ENCODE results near the gene ANKRD13A. TPM values are rescaled to one million over a fixed set of nuclear protein-coding genes. Genes with fewer than 3 reads are reported as not detected.

The ANKRD13A gene
- total and polyA plus RNA-seq, 8 donors, result 13.0 to 150 (median 34.4) TPM

DNA sequence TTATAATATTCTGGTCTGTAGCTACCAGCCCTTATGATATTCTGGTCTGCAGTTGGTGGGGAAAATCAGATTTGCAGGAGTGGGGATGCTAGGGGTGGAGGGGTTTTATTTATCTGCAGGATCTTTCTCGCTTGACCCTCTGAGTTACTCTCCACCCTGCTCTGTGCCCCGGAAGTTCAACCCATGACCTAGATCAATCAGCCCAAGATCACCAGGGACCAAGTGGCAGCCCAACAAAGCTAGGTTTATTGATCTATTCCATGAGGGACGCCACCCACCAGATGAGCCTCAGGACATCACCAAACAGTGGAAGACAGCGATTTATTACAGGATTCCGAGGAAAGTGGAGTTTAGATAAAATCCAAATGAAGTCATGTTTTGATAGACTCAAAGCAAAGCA is 74.9 kb downstream of the ANKRD13A start:
- 72 to 85% (median 79%) methylated on average over 5 of the region's 5 CpGs for WGBS, 5 donors
- DNase-seq, result no peak
- no peaks in the 10 kb centered on the region for H3K9me3 ChIP-seq
- no peak overlapping the region for H3K4me3 ChIP-seq
- no peaks in the 10 kb centered on the region for H3K27me3 ChIP-seq
- H3K4me1 ChIP-seq, result peaks cover 4 to 9% (median 7%) of the 10 kb centered on the region in 4 donors
- peak overlapping the region in 1 of 5 donors; percentile 7 for H3K27ac ChIP-seq
- TF ChIP-seq EP300 (IDR thresholded peaks at IDR 0.05), result no peak
- H3K36me3 ChIP-seq, result no peaks in the 10 kb centered on the region
- intact Hi-C loops (cut with DNase I; ENCODE audit: low total_unique reads), result no loop called here

- DNase-seq, result no peak
- intact Hi-C loops (cut with DNase I; ENCODE audit: low total_unique reads), result no loop called here
- Histone ChIP-seq H3K36me3 (no peaks in the 10 kb centered on the region), H3K27ac (no peak overlapping the region), H3K4me3 (no peak overlapping the region), H3K27me3 (no peaks in the 10 kb centered on the region), H3K4me1 (peaks cover 4 to 9% (median 7%) of the 10 kb centered on the region in 4 donors), H3K9me3 (no peaks in the 10 kb centered on the region)
- 85 to 100% (median 97%) methylated on average over 1 of the region's 1 CpG for WGBS, 5 donors
- TF ChIP-seq POLR2A (IDR thresholded peaks at IDR 0.05), result no peak
- TF ChIP-seq CTCF (IDR thresholded peaks at IDR 0.05), result no peak
- TF ChIP-seq POLR2AphosphoS5 (IDR thresholded peaks at IDR 0.05), result no peak
- no peak for TF ChIP-seq EP300 (IDR thresholded peaks at IDR 0.05)
Observed at GRCh38 chr12:110075880-110076279, 76.7 kb downstream of the ANKRD13A start.

- Histone ChIP-seq H3K4me3 (no peak overlapping the region), H3K27ac (no peak overlapping the region), H3K27me3 (no peaks in the 10 kb centered on the region), H3K9me3 (no peaks in the 10 kb centered on the region), H3K36me3 (no peaks in the 10 kb centered on the region), H3K4me1 (peaks cover 4 to 9% (median 6%) of the 10 kb centered on the region in 4 donors)
- no peak for TF ChIP-seq POLR2A (IDR thresholded peaks at IDR 0.05)
- TF ChIP-seq POLR2AphosphoS5 (IDR thresholded peaks at IDR 0.05), result no peak
- no peak for TF ChIP-seq EP300 (IDR thresholded peaks at IDR 0.05)
- no peak for TF ChIP-seq CTCF (IDR thresholded peaks at IDR 0.05)
- intact Hi-C loops (cut with DNase I; ENCODE audit: low total_unique reads), result no loop called here
- DNase-seq, result no peak
- WGBS, 5 donors, result 80 to 87% (median 82%) methylated on average over 4 of the region's 4 CpGs
Observed at GRCh38 chr12:110077800-110078199, 78.6 kb downstream of the ANKRD13A start.

- WGBS, 5 donors, result 66 to 72% (median 69%) methylated on average over 24 of the region's 24 CpGs
Observed at GRCh38 chr12:110079477-110080400, 80.5 kb downstream of the ANKRD13A start.

More at GRCh38 chr12:110079477-110080400, 80.5 kb downstream of the ANKRD13A start:
- peak; percentile 44 to 66 for DNase-seq
- Histone ChIP-seq H3K4me1 (no peaks in the 10 kb centered on the region), H3K9me3 (no peaks in the 10 kb centered on the region), H3K36me3 (no peaks in the 10 kb centered on the region), H3K27me3 (no peaks in the 10 kb centered on the region), H3K4me3 (peak overlapping the region in 2 of 4 donors; percentile 7 to 22), H3K27ac (peak overlapping the region in 4 of 5 donors; percentile 1 to 60 (median 50))
- no peak for TF ChIP-seq POLR2AphosphoS5 (IDR thresholded peaks at IDR 0.05)
- no peak for TF ChIP-seq EP300 (IDR thresholded peaks at IDR 0.05)
- TF ChIP-seq POLR2A (IDR thresholded peaks at IDR 0.05), result no peak
- TF ChIP-seq CTCF (IDR thresholded peaks at IDR 0.05), result no peak
- intact Hi-C loops (cut with DNase I; ENCODE audit: low total_unique reads), result no loop called here

All from stomach (tissue), 9 donors.